HuH-7 (cell line): ENCODE measurements around the gene DHDH.

Source experiments
- DNase-seq: peaks from one replicate; pipeline ENCODE4 v3.0.0; 2011; ENCODE audit warnings: low spot score

DHDH gene

DNA sequence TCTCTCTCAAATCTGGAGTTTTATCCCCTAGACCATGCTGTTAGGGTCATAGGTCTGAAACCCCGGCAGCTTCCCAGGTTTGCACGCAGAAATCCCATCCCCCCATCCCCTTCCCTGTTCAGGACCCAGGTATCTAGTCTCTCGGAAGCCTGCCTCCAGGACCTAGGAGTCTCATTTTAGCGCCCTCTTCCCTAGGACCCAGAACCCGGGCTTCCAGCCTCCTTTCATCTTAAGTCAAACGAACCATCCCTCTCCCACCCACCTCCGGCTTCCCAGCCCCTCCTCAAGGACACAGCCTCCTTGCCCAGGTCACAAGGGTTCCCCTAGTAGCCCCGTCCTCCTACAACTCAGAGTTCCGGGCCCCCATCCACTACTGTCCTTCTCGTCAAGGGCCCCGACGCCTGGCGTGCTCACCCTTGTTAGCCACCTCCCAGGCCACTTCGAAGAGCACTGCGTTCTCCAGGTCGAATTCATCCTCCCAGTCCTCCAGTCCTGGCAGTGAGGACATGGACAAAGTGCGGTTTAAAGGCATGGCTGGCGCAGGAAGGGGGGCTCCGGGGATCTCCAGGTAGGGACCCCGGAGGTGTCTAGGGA is 59.2 kb downstream of the DHDH start:
- no peak for DNase-seq

DNA sequence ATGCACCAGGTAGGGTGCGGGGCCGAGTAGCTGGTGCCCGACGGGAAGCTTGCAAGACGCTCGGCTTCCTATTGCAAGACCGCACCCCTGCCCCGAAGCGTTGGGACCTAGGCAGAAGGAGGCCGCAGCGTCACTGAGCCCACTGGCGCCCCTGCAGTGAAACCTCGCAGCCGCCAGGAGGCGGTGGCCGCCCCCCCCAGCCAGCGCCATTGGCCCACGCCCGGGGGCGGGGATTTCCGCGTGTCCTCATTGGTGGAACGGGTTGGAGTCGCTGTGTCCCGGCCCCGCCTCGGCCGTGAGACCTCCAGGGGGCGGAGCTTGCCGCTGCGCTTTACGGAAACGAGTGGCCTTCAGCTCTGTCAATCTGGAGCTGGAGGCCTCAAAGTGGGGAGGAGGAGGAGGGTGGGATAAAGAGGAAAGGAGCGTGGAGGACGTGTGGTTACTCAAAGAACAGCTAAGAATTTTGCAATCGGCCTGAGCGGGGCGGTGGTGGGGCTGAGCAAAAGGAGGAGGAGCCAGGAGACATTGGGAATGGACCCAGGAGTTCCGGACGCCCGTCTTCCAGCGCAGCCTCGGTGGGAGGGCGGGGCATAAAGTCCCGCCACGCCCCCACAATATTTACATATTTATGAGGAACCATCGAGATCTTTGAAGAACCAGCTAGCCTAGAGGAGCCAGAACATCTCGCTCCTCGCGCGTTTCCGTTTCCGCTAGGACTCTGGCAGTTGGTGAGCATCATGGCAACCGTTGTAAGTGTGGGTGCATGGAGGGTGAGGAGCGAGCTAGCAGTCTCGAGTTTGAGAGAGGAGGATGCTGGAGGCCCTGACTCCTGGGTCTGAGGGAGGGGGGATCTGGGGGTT is 59.9 kb downstream of the DHDH start, which contains the start of the genes GYS1 and RUVBL2:
Gene GYS1, minus strand, starts transcription at position 135 of the 860 bp plus-strand sequence. CDS start 197 bp downstream, outside the sequence.
Gene RUVBL2, plus strand, starts transcription at position 713 of the 860 bp plus-strand sequence. Its CDS starts 25 bp downstream, at position 738.
- peak; percentile 98 for DNase-seq

DNA sequence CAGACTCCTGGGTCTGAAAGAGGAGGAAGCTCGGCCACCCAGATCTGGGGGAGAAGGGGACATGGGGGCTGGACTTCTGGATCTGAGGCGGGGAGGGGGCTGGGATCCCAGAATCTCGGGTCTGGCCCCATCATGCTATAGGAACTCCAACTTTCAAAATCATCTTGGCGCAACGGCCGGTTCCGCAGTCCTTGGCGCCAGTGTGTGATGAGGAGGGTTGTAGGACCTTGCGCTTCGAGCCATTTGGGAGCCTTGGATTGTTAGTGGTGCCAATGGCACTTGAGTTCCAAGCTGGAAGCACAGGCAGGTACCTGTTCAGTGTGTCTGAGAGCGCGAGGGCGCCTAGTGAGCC is 60.5 kb downstream of the DHDH start:
- no peak for DNase-seq
